Caco-2 (cell line): Measurements from ENCODE around the gene IBA57. TPM values are rescaled to one million over a fixed set of nuclear protein-coding genes. Genes with fewer than 3 reads are reported as not detected.

ENCODE experiments used
- BruUV-seq: library from RNA; stranded (reverse); fragments of 400-500 nt; replicated peaks from 2 replicates; lab custom pipeline; 2021; lab: Mats Ljungman, UMichigan
- CTCF ChIA-PET: fragments of 300-600 bp; sonication (Branson Sonifier 250); formaldehyde crosslinking; loops from one replicate; lab custom pipeline; 2022; ENCODE audit warnings: antibody characterized with exemption; lab: Charles Lee
- POLR2A ChIA-PET: fragments of 300-600 bp; sonication (Branson Sonifier 250); formaldehyde crosslinking; loops from one replicate; lab custom pipeline; 2022; ENCODE audit warnings: antibody characterized with exemption; lab: Charles Lee
- DNase-seq, 2 experiments: peaks; one replicate each; pipeline versions ENCODE4 v3.0.0 to v3.0.0-alpha.2; 2020 to 2022
- H3K27me3 ChIP-seq: replicated peaks from 2 replicates; pipeline ENCODE4 v1.6.0; 2011; ENCODE audit warnings: low read length; ENCODE audit not compliant: control insufficient read depth, insufficient read depth
- H3K36me3 ChIP-seq: 2 replicates; pipeline ENCODE4 v1.5.1; 2011; ENCODE audit warnings: low read length; ENCODE audit not compliant: control insufficient read depth, insufficient read depth
- H3K4me1 ChIP-seq: fragments of 250-450 bp; sonication (Bioruptor Pico); 2 replicates; pipeline ENCODE4 v1.5.1; 2020; ENCODE audit warnings: mild to moderate bottlenecking
- H3K4me3 ChIP-seq: 2 replicates; pipeline ENCODE4 v1.5.1; 2011; ENCODE audit warnings: low read depth, mild to moderate bottlenecking, control low read depth, low read length
- H3K9me3 ChIP-seq: fragments of 250-450 bp; sonication (Bioruptor Pico); 2 replicates; pipeline ENCODE4 v1.5.1; 2020; ENCODE audit warnings: mild to moderate bottlenecking, moderate library complexity
- H3K27ac Mint-ChIP-seq: one replicate; pipeline ENCODE4 v1.8.0; 2022; ENCODE audit warnings: mixed read lengths; ENCODE audit not compliant: unreplicated experiment
- H3K27me3 Mint-ChIP-seq: one replicate; pipeline ENCODE4 v1.8.0; 2022; ENCODE audit warnings: mixed read lengths; ENCODE audit not compliant: insufficient read depth, unreplicated experiment
- H3K36me3 Mint-ChIP-seq: one replicate; pipeline ENCODE4 v1.8.0; 2022; ENCODE audit warnings: mild to moderate bottlenecking, mixed read lengths; ENCODE audit not compliant: insufficient read depth, unreplicated experiment
- H3K4me1 Mint-ChIP-seq: one replicate; pipeline ENCODE4 v1.8.0; 2022; ENCODE audit warnings: low read depth, mixed read lengths; ENCODE audit not compliant: unreplicated experiment
- H3K4me3 Mint-ChIP-seq: one replicate; pipeline ENCODE4 v1.8.0; 2022; ENCODE audit warnings: mild to moderate bottlenecking, moderate library complexity, mixed read lengths; ENCODE audit not compliant: unreplicated experiment
- H3K9me3 Mint-ChIP-seq: one replicate; pipeline ENCODE4 v1.8.0; 2022; ENCODE audit warnings: mixed read lengths; ENCODE audit not compliant: unreplicated experiment
- CTCF ChIP-seq, 2 experiments: fragments of 200-600 bp in 1 of 2; IDR thresholded peaks; 1 replicate in 1 of 2; 2 replicates in 1 of 2; pipeline versions ENCODE4 v1.5.1 to v1.8.0; 2011 to 2022; ENCODE audit warnings: antibody characterized with exemption in 1 of 2, control low read depth in 1 of 2, inconsistent platforms in 1 of 2, low read depth in 1 of 2, low read length in 1 of 2, mild to moderate bottlenecking in 1 of 2, moderate library complexity in 1 of 2; ENCODE audit not compliant: insufficient read depth in 1 of 2, severe bottlenecking in 1 of 2, unreplicated experiment in 1 of 2
- intact Hi-C: fragments of 100-400 bp; cut with micrococcal nuclease; formaldehyde crosslinking; loops from one replicate; pipeline ENCODE4 v1.10.0; 2022; ENCODE audit not compliant: unreplicated experiment
- total RNA-seq: library from RNA; stranded (reverse); gene quantifications from 2 replicates; pipeline ENCODE4 v1.2.3, GENCODE V29; 2022

Gene IBA57
- total RNA-seq, 1 experiment from 2014 or later = 15.4 TPM

- Mint-ChIP-seq H3K4me3 (no peak overlapping the region), H3K36me3 (peaks cover 11% of the 10 kb centered on the region), H3K4me1 (no peaks in the 10 kb centered on the region), H3K27me3 (no peaks in the 10 kb centered on the region), H3K27ac (no peak overlapping the region), H3K9me3 (no peaks in the 10 kb centered on the region)
- H3K4me1 ChIP-seq = peaks cover 11% of the 10 kb centered on the region
- no TSS peak for BruUV-seq
- TF ChIP-seq CTCF (IDR thresholded peaks at IDR 0.05; ENCODE audit: insufficient read depth in 1 of 2, low read depth in 1 of 2, low read length in 1 of 2, severe bottlenecking in 1 of 2, unreplicated experiment in 1 of 2) = no peak
- DNase-seq = no peak
- peaks cover 3% of the 10 kb centered on the region for H3K36me3 ChIP-seq
- ChIA-PET POLR2A (no interaction called here), CTCF (no interaction called here)
- no peak overlapping the region for H3K4me3 ChIP-seq
- H3K27me3 ChIP-seq = no peaks in the 10 kb centered on the region
- intact Hi-C loops = no loop called here
- no peaks in the 10 kb centered on the region for H3K9me3 ChIP-seq
These were observed 19.9 kb upstream of the IBA57 start for GRCh38 chr1:228145463-228146416.

DNA sequence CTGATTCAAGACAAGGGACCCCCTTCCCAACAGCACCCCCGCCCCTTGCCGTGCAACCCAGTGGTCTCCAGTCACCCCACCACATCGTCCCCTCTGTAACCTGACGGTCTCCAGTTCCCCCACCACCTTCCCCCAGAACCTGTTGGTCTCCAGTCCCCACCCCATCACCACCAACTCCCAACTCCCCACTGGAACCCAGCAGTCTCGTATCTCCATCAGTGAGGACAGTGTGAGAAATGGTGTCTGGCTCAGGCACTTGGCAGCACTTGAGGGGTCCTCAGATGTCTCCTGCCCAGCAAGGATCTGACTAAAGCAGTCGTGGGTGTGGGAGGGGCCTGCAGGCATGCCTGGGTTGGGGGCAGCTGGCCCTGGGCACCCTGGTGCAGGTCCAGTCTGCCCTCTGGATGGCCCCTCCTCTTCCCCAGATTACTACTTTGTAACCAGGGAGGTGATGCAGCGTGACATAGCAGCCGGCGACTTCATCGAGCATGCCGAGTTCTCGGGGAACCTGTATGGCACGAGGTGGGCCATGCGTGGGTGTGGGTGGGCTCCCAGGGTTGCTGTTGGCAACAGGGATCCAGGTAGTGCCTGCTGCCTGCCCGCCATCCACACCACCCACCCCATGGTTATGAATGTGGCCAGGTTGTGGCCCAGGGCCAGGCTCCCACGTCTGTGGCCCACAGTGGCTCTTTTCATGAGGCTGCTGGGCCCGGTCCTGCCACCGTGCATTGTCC lies 19.0 kb upstream of the IBA57 start:
- H3K4me1 ChIP-seq = peaks cover 7% of the 10 kb centered on the region
- intact Hi-C loops = no loop called here
- H3K27me3 Mint-ChIP-seq = no peaks in the 10 kb centered on the region
- no peaks in the 10 kb centered on the region for H3K9me3 Mint-ChIP-seq
- peaks cover 3% of the 10 kb centered on the region for H3K36me3 ChIP-seq
- DNase-seq = no peak
- H3K27me3 ChIP-seq = no peaks in the 10 kb centered on the region
- H3K27ac Mint-ChIP-seq = no peak overlapping the region
- no peak overlapping the region for H3K4me3 ChIP-seq
- no TSS peak for BruUV-seq
- POLR2A ChIA-PET = no interaction called here
- H3K9me3 ChIP-seq = no peaks in the 10 kb centered on the region
- peaks cover 6% of the 10 kb centered on the region for H3K36me3 Mint-ChIP-seq
- H3K4me3 Mint-ChIP-seq = no peak overlapping the region
- CTCF ChIA-PET = no interaction called here
- no peak for TF ChIP-seq CTCF (IDR thresholded peaks at IDR 0.05; ENCODE audit: insufficient read depth in 1 of 2, low read depth in 1 of 2, low read length in 1 of 2, severe bottlenecking in 1 of 2, unreplicated experiment in 1 of 2)
- no peaks in the 10 kb centered on the region for H3K4me1 Mint-ChIP-seq

DNA sequence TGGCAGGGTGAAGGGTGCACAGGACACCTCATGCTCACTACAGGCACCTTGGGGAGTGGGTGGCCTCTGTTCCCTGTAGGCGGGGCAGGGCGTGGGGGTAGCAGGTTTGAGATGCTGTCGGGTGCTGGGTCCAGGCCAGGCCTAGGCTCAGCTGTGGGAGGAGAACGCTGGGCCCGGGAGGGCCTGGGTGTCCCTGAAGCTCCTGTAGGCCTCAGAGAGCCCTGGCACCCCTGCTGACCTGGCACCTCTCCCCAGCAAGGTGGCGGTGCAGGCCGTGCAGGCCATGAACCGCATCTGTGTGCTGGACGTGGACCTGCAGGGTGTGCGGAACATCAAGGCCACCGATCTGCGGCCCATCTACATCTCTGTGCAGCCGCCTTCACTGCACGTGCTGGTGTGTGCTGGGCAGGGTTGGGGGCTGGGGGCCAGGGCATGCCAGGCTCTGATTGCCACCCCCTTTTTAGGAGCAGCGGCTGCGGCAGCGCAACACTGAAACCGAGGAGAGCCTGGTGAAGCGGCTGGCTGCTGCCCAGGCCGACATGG lies 18.4 kb upstream of the IBA57 start:
- CTCF ChIA-PET = no interaction called here
- H3K4me3 ChIP-seq = no peak overlapping the region
- H3K36me3 ChIP-seq = peaks cover 2% of the 10 kb centered on the region
- TF ChIP-seq CTCF (IDR thresholded peaks at IDR 0.05; ENCODE audit: insufficient read depth in 1 of 2, low read depth in 1 of 2, low read length in 1 of 2, severe bottlenecking in 1 of 2, unreplicated experiment in 1 of 2) = no peak
- no peak for DNase-seq
- no peaks in the 10 kb centered on the region for H3K4me1 Mint-ChIP-seq
- no peak overlapping the region for H3K27ac Mint-ChIP-seq
- no TSS peak for BruUV-seq
- POLR2A ChIA-PET = no interaction called here
- no peak overlapping the region for H3K4me3 Mint-ChIP-seq
- no peaks in the 10 kb centered on the region for H3K27me3 ChIP-seq
- intact Hi-C loops = no loop called here
- H3K4me1 ChIP-seq = peaks cover 6% of the 10 kb centered on the region; the same call in 1 of the 2 replicates
- H3K9me3 Mint-ChIP-seq = no peaks in the 10 kb centered on the region
- H3K27me3 Mint-ChIP-seq = no peaks in the 10 kb centered on the region
- H3K36me3 Mint-ChIP-seq = peaks cover 6% of the 10 kb centered on the region
- H3K9me3 ChIP-seq = no peaks in the 10 kb centered on the region
